Left ventricle myocardium superior (tissue), 1 donor: ENCODE results near the gene LIN54. TPM values are rescaled to one million over a fixed set of nuclear protein-coding genes. Genes with fewer than 3 reads are reported as not detected.
"Not testable (repeated sequence)": the region's sequence is repeated elsewhere in the genome, so short reads cannot be mapped to it uniquely, and the experiment has no call there.

Experiments used
- ATAC-seq: fragments of 200-7000 bp; cut with Tn5 transposase; one replicate; pipeline ENCODE4 v1.9.1; 2020; ENCODE audit warnings: mild to moderate bottlenecking, moderate library complexity
- DNase-seq: peaks from one replicate; pipeline ENCODE4 v3.0.0-alpha.2; 2020
- intact Hi-C: fragments of 100-400 bp; cut with micrococcal nuclease; formaldehyde crosslinking; loops from one replicate; pipeline ENCODE4 v1.11.0; 2022
- total RNA-seq: library from RNA; stranded (reverse); fragmentation: NEBNext Ultra II Directional; extraction: Animal tissue kit (Norgen Biotek cat#: 25700); gene quantifications from one replicate; pipeline ENCODE4 v1.2.1, GENCODE V29; 2021
- donor health status: DM: no; HTN: yes; CAD: no; lungs with severe emphysema.

LIN54 gene
- total RNA-seq, 1 donor from 2014 or later: 6.7 TPM

DNA sequence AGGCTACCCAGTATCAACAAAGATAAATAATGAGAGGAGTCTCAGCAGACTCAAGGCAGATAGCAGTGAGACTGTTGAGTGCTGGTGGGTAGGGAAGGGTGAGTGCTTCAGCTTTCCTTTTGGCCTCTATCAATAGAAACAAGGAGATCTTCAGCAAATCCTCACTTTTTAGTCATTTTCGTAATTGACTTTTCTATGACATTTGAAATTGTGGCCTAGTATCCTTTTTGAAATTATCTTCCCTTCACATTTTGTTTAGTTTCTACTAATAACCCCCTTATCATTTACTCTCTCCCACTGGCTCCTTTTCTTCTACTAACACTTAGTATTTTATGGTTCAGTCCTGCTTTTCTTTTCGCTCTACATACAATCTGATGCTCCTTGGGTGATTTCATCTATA, 44.9 kb downstream of the LIN54 start:
- no peak for ATAC-seq
- no peak for DNase-seq
- intact Hi-C loops: no loop called here

- DNase-seq: no peak
- intact Hi-C loops: no loop called here
- no peak for ATAC-seq
Measured at GRCh38 chr4:82957045-82957444, 53.6 kb downstream of the LIN54 start.

DNA sequence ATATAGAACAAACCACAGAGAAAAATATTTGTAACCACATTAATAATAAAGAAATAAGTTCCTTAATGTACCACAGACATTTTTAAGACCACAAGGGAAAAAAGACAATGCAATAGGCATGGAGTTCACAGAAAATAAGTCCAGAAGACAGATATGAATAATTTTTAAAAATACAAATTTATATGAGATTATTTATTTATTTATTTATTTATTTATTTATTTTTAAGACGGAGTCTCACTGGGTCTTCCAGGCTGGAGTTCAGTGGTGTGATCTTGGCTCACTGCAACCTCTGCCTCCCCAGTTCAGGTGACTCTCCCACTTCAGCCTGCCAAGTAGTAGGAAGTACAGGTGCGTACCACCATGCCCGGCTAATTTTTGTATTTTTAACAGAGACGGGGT, 56.4 kb downstream of the LIN54 start:
- DNase-seq (no peak), ATAC-seq (no peak)
- intact Hi-C loops: no loop called here

- no peak for DNase-seq
- ATAC-seq: no peak
- intact Hi-C loops: no loop called here
Measured at GRCh38 chr4:82951196-82951595, 59.4 kb downstream of the LIN54 start.

GRCh38 chr4:82948647-82949204, 61.9 kb downstream of the LIN54 start:
- ATAC-seq (no peak), DNase-seq (no peak)
- intact Hi-C loops: no loop called here

DNA sequence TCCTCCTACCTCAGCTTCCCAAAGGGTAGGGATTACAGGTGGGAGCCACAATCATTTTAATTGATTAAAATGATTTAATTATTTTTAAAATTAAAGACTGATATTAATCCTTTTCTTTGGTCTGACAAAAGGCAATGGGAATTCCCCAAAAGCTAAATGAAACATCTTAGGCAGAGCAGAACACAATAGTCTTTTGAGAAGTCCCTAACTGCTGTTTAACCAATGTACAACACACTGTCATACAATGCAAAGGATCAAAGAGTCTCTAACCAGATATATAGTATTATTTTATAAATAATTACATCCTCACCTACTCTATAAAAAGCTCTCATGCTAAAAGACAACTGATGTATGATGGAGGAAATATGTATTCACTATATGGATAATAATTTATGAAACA, 63.1 kb downstream of the LIN54 start:
- DNase-seq (no peak), ATAC-seq (no peak)
- intact Hi-C loops: no loop called here

- DNase-seq (no peak), ATAC-seq (peak; percentile 39)
- intact Hi-C loops: no loop called here
Measured at GRCh38 chr4:82939414-82939813, 71.2 kb downstream of the LIN54 start.

DNA sequence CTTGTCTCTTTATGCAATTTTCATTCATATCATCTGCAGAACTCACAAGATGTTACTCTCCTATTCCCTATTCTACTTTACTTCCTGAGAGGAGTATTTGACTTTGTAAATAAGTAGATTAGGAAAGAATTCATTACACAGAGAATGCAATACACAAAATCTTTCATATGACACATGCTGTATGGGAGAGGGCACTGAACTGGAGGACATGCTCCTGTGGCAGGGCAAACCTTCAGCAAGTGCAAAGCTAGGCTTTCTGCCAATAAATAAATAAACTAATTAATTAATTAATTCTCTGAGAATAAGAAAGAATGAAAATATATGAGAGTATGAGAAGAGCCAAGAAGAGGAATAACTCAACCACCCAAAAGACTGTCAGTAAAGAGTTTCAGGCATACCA, 76.2 kb downstream of the LIN54 start:
- intact Hi-C loops: no loop called here
- no peak for DNase-seq

GRCh38 chr4:82930848-82931755, 79.5 kb downstream of the LIN54 start:
- intact Hi-C loops: no loop called here
- no peak for DNase-seq
- no peak for ATAC-seq

More for the DNA sequence above, 76.2 kb downstream of the LIN54 start:
- ATAC-seq: no peak

GRCh38 chr4:82921795-82922194, 88.8 kb downstream of the LIN54 start:
- intact Hi-C loops: no loop called here
- DNase-seq: no peak
- ATAC-seq: no peak

GRCh38 chr4:82919386-82919785, 91.2 kb downstream of the LIN54 start:
- intact Hi-C loops: no loop called here
- ATAC-seq: no peak
- DNase-seq: no peak

DNA sequence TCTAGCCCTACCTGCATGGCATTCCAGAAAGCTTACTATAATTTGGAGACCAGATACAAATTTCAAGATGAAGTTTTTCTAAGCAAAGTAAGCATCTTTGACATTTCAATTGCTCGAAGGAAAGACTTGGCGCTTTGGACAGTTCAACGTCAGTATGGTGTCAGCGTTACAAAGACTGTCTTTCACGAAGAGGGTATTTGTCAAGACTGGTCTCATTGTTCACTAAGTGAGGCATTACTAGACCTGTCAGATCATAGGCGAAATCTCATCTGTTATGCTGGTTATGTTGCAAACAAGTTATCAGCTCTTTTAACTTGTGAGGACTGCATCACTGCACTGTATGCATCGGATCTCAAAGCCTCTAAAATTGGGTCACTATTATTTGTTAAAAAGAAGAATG, 92.5 kb downstream of the LIN54 start:
- ATAC-seq: no peak
- DNase-seq: no peak
- intact Hi-C loops: no loop called here

DNA sequence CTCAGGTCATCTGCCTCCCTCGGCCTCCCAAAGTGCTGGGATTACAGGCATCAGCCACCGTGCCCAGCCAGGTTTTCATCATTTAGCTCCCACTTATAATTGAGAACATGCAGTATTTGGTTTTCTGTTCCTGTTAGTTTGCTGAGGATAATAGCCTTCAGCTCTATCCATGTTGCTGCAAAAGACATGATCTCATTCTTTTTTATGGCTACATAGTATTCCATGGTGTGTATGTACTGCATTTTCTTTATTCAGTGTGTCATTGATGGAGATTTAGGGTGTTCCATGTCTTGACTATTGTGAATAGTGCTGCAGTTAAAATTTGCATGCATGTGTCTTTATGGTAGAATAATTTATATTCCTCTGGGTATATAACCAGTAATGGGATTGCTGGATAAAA, 96.7 kb downstream of the LIN54 start:
- ATAC-seq, intact Hi-C loops, DNase-seq: not testable (repeated sequence)

GRCh38 chr4:82913305-82913704, 97.3 kb downstream of the LIN54 start:
- ATAC-seq (no peak), DNase-seq (no peak)
- intact Hi-C loops: no loop called here

DNA sequence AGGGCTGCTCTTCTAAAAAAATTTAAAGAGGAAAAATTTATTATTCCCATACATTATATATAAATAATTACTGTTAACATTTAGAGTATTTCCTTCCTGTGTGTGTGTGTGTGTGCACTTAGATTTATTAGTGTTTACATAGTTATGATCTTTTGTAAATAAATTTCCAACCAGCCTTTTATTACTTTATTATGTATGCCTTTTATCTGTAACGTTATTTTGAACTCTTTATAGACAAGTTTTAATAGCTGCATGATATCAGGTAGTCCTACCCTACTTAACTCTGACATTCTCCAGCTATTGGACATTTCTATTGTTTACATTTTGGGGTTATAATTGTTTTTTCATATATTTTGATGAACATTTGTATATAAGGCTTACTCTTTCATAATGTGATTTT, 101.3 kb downstream of the LIN54 start:
- ATAC-seq: no peak
- intact Hi-C loops: no loop called here
- no peak for DNase-seq

DNA sequence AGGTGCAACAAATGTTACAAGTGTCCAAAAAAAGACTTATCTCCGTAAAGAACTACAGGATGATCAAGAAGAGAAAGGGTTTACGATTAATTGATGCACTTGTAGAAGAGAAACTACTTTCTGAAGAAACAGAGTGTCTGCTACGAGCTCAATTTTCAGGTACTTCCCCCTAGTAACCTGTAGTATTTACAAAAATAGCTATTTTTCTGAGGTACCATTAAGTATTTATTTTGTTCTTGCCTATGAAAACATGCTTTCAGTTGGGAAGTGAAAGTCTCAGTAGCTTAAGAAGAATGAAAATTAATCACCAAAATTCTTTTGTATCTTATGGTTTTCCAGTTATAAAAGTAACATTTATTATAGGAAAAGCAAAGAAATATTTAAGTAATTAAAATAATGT, 104.2 kb downstream of the LIN54 start:
- ATAC-seq: no peak
- DNase-seq: no peak
- intact Hi-C loops: no loop called here

- intact Hi-C loops: no loop called here
Measured at GRCh38 chr4:82905205-82905604, 105.4 kb downstream of the LIN54 start.

GRCh38 chr4:82903737-82904136, 106.9 kb downstream of the LIN54 start:
- intact Hi-C loops: no loop called here
- no peak for DNase-seq
- no peak for ATAC-seq

More at GRCh38 chr4:82905205-82905604, 105.4 kb downstream of the LIN54 start:
- DNase-seq (no peak), ATAC-seq (no peak)

GRCh38 chr4:82901183-82901718, 109.4 kb downstream of the LIN54 start:
- intact Hi-C loops: no loop called here
- ATAC-seq: no peak
- DNase-seq: no peak

DNA sequence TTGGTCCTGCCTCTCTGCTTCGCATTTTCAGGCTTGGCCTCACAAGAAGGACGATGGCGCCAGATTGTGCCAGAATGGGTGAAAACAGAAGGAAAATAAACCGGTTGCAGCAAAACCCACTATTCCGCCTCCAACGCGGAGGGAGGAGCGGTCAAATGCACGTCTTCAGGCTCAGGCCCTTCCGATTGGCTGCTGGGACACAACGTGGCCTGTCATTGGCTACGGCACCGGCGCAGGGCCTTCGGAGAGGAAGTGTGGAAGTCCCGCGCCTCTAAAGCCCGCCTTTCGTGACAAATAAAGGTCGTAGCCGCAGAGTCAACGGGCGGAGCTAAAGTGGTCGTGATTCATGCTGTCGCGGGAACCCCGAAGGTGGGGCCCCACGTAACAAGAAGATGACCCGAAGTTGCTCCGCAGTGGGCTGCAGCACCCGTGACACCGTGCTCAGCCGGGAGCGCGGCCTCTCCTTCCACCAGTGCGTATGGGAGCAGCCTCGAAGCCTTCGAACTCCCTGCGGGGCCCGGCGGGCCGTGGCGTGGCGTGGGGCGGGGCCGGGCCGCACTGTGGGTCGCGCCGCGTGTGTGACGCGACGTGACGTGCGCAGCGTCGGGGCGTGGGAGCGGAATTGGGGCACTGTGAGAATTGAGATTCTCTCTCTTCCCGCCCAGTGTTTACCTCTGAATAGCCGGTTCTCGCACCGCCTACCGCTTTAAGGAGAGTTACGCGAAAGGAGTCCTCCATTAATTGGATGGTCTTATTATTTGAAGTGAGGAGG, 110.0 kb downstream of the LIN54 start, which contains the start of gene THAP9:
Gene THAP9, plus strand, starts transcription at position 325 of the 772 bp plus-strand sequence. Its CDS starts 68 bp downstream, at position 393.
- intact Hi-C loops: no loop called here
- ATAC-seq (peak; percentile 98), DNase-seq (peak; percentile 98)
